PC-9 (cell line): Measurements from ENCODE around the gene CCDC102B. TPM values are rescaled to one million over a fixed set of nuclear protein-coding genes. Genes with fewer than 3 reads are reported as not detected.

Source experiments
- BruUV-seq: library from RNA; stranded (reverse); fragments of 400-500 nt; replicated peaks from 2 replicates; lab custom pipeline; 2021; lab: Mats Ljungman, UMichigan
- CTCF ChIA-PET: fragments of 300-600 bp; sonication (Branson Sonifier 250); formaldehyde crosslinking; loops from one replicate; lab custom pipeline; 2022; ENCODE audit warnings: antibody characterized with exemption; lab: Charles Lee
- POLR2A ChIA-PET: fragments of 300-600 bp; sonication (Branson Sonifier 250); formaldehyde crosslinking; loops from one replicate; lab custom pipeline; 2022; ENCODE audit warnings: antibody characterized with exemption; ENCODE audit not compliant: unreplicated experiment; lab: Charles Lee
- DNase-seq, 2 experiments: peaks; one replicate each; pipeline versions ENCODE4 v3.0.0 to v3.0.0-alpha.2; 2015 to 2022; ENCODE audit warnings: mixed read lengths in 1 of 2
- H2AFZ ChIP-seq: fragments of 200-600 bp; sonication (generic); 2 replicates; pipeline ENCODE4 v1.8.1; 2017; ENCODE audit warnings: antibody characterized with exemption
- H3F3A ChIP-seq: fragments of 200-600 bp; sonication (generic); 2 replicates; pipeline ENCODE4 v1.8.1; 2017; ENCODE audit warnings: antibody characterized with exemption, mild to moderate bottlenecking, low read depth; ENCODE audit not compliant: insufficient read depth
- H3K27ac ChIP-seq: fragments of 200-600 bp; sonication (generic); 2 replicates; pipeline ENCODE4 v1.6.1; 2016; ENCODE audit warnings: mixed run types
- H3K27me3 ChIP-seq: fragments of 200-600 bp; sonication (generic); 2 replicates; pipeline ENCODE4 v1.6.1; 2016; ENCODE audit warnings: low read depth, mixed run types; ENCODE audit not compliant: insufficient read depth
- H3K36me3 ChIP-seq: fragments of 200-600 bp; sonication (generic); 2 replicates; pipeline ENCODE4 v1.6.1; 2016; ENCODE audit warnings: low read depth, mixed run types
- H3K4me1 ChIP-seq: fragments of 200-600 bp; sonication (generic); replicated peaks from 2 replicates; pipeline ENCODE4 v1.6.1; 2016; ENCODE audit warnings: mixed run types; ENCODE audit not compliant: insufficient read depth
- H3K4me2 ChIP-seq: fragments of 200-600 bp; sonication (generic); 2 replicates; pipeline ENCODE4 v1.6.1; 2017; ENCODE audit warnings: mixed run types
- H3K4me3 ChIP-seq: fragments of 200-600 bp; sonication (generic); 2 replicates; pipeline ENCODE4 v1.6.1; 2016; ENCODE audit warnings: mixed run types
- H3K79me2 ChIP-seq: fragments of 200-600 bp; sonication (generic); 2 replicates; pipeline ENCODE4 v1.6.1; 2017; ENCODE audit warnings: low read depth, mixed run types
- H3K9me2 ChIP-seq: fragments of 200-600 bp; sonication (generic); 2 replicates; pipeline ENCODE4 v1.8.1; 2017; ENCODE audit warnings: mild to moderate bottlenecking; ENCODE audit not compliant: insufficient read depth
- H3K9me3 ChIP-seq: fragments of 200-600 bp; sonication (generic); 2 replicates; pipeline ENCODE4 v1.8.1; 2016; ENCODE audit warnings: low read depth; ENCODE audit not compliant: insufficient read depth
- H4K20me1 ChIP-seq: fragments of 200-600 bp; sonication (generic); 2 replicates; pipeline ENCODE4 v1.8.1; 2017; ENCODE audit not compliant: insufficient read depth
- CTCF ChIP-seq: fragments of 200-600 bp; sonication (generic); conservative IDR thresholded peaks from 2 replicates; pipeline ENCODE4 v1.6.1; 2017; ENCODE audit warnings: mixed run types, antibody characterized with exemption, mild to moderate bottlenecking, moderate library complexity
- EZH2 ChIP-seq: fragments of 200-600 bp; sonication (generic); IDR thresholded peaks from 2 replicates; pipeline ENCODE4 v1.8.0; 2017; ENCODE audit warnings: antibody characterized with exemption, low read depth
- intact Hi-C: fragments of 100-400 bp; cut with micrococcal nuclease; formaldehyde crosslinking; loops from one replicate; pipeline ENCODE4 v1.10.0; 2022; ENCODE audit not compliant: unreplicated experiment
- total RNA-seq: library from RNA; stranded (reverse); gene quantifications from 2 replicates; pipeline ENCODE4 v1.2.3, GENCODE V29; 2021

CCDC102B gene
- total RNA-seq, 1 experiment from 2014 or later: 1.9 TPM

- intact Hi-C loops: no loop called here
- H3K9me3 ChIP-seq: no peaks in the 10 kb centered on the region
- ChIA-PET POLR2A (no interaction called here), CTCF (no interaction called here)
- TF ChIP-seq EZH2: no peak
- no peak for TF ChIP-seq CTCF
- H3K4me2 ChIP-seq: no peak overlapping the region
- no peaks in the 10 kb centered on the region for H3K27me3 ChIP-seq
- H4K20me1 ChIP-seq: no peaks in the 10 kb centered on the region
- no peaks in the 10 kb centered on the region for H3K4me1 ChIP-seq
- H3K9me2 ChIP-seq: no peaks in the 10 kb centered on the region
- 0 out of 2 replicates have a peak overlapping the region, but pooled peaks have one; percentile 27 for H2AFZ ChIP-seq
- no peak overlapping the region for H3K27ac ChIP-seq
- no peak overlapping the region for H3K4me3 ChIP-seq
- no peaks in the 10 kb centered on the region for H3F3A ChIP-seq
- no peak for DNase-seq
- H3K79me2 ChIP-seq: no peaks in the 10 kb centered on the region
- BruUV-seq: no TSS peak
- H3K36me3 ChIP-seq: no peaks in the 10 kb centered on the region
Measured at GRCh38 chr18:68826121-68826520, 28.2 kb downstream of the CCDC102B start.

DNA sequence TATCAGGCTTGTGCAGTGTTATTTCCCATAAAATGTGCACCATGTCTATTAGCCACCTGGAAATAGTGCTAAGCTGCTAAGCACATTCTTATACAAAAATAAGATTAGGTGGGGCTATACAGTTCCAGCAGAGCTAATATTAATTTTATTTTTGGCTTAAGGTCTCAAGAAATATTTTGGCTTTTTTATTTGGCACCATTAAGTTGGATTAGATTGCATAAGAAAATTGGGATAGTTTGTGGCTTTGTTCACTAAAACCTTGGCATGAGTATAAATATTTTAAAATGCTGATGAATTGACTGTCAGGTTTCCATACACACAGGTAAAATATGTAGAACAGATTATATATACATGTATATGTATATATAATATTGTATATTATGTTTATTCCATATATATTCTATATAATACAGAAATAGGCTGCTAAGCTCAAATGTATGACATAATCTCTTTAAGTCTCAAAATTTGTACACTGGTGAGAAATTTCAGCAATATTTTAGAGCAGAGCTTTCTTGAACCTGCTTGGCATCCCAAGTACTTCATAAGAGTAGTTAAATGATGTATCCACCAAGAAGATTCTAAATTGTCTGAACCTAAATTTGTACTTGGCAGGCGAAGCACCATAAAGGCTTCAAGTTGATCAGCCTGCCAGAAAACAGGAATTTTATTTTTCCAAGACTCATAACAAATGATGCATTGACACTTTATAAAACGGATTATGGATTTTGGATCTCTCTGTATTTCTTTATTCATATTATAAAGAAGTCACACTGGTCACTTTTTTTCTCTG is 32.6 kb downstream of the CCDC102B start:
- Histone ChIP-seq H3K27me3 (no peaks in the 10 kb centered on the region), H2AFZ (no peak overlapping the region), H3K4me3 (no peak overlapping the region), H3K4me2 (no peak overlapping the region), H4K20me1 (no peaks in the 10 kb centered on the region), H3K79me2 (no peaks in the 10 kb centered on the region), H3K9me2 (no peaks in the 10 kb centered on the region), H3K27ac (no peak overlapping the region), H3K36me3 (no peaks in the 10 kb centered on the region), H3K4me1 (no peaks in the 10 kb centered on the region), H3F3A (no peaks in the 10 kb centered on the region), H3K9me3 (no peaks in the 10 kb centered on the region)
- ChIA-PET POLR2A (no interaction called here), CTCF (interaction anchor here (0.7 kb wide), 1 partner anchor 1379 kb away, joined by 7 read pairs; no protein-coding TSS in a partner anchor)
- intact Hi-C loops: no loop called here
- no peak for TF ChIP-seq CTCF
- no peak for TF ChIP-seq EZH2
- BruUV-seq: no TSS peak
- DNase-seq: no peak

DNA sequence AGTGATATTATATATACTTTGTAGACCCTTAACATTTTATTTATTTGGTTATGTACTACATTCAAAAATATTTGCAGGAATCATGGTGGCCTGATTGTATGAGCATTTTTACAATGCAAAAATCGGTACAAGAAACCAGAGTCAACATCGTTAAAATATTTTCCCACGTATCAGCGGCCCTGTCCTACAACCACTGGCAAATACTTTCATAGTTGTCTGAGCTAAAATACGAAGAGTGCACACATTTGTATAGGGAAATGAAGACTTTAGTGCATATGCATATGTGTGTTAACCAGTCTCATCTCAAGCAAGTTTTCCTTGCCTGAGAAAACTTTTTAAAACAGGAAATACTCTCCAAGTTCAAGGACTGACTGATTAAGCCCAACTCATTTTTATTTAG is 35.9 kb downstream of the CCDC102B start:
- CTCF ChIA-PET: no interaction called here

More for the DNA sequence above, 35.9 kb downstream of the CCDC102B start:
- no TSS peak for BruUV-seq
- Histone ChIP-seq H3F3A (no peaks in the 10 kb centered on the region), H3K27ac (no peak overlapping the region), H2AFZ (no peak overlapping the region), H3K9me2 (no peaks in the 10 kb centered on the region), H4K20me1 (no peaks in the 10 kb centered on the region), H3K36me3 (no peaks in the 10 kb centered on the region), H3K9me3 (no peaks in the 10 kb centered on the region), H3K27me3 (no peaks in the 10 kb centered on the region), H3K4me1 (no peaks in the 10 kb centered on the region), H3K4me3 (no peak overlapping the region), H3K4me2 (no peak overlapping the region), H3K79me2 (no peaks in the 10 kb centered on the region)
- intact Hi-C loops: no loop called here
- DNase-seq: no peak
- POLR2A ChIA-PET: no interaction called here
- TF ChIP-seq CTCF (no peak), EZH2 (no peak)
